GM21515 (cell line): ENCODE measurements around the gene ASMTL.
"Not testable (repeated sequence)": the region's sequence is repeated elsewhere in the genome, so short reads cannot be mapped to it uniquely, and the experiment has no call there.

Experiments
- ATAC-seq: cut with Tn5 transposase; IDR thresholded peaks from one replicate; pipeline ENCODE4 v1.9.1; 2021; ENCODE audit not compliant: unreplicated experiment

ASMTL gene

GRCh38 chrX:1442016-1442665 lies 10.6 kb downstream of the ASMTL start:
- no peak for ATAC-seq

- ATAC-seq: no peak
Measured at GRCh38 chrX:1440506-1440905, 12.2 kb downstream of the ASMTL start.

- ATAC-seq: no peak
Measured at GRCh38 chrX:1435241-1435895, 17.3 kb downstream of the ASMTL start.

GRCh38 chrX:1434871-1435240 lies 17.9 kb downstream of the ASMTL start:
- ATAC-seq: no peak

GRCh38 chrX:1433646-1434357 lies 18.9 kb downstream of the ASMTL start:
- no peak for ATAC-seq

GRCh38 chrX:1430451-1430850 lies 22.3 kb downstream of the ASMTL start:
- no peak for ATAC-seq

GRCh38 chrX:1427756-1428155 lies 25.0 kb downstream of the ASMTL start:
- no peak for ATAC-seq

- ATAC-seq: not testable (repeated sequence)
Measured at GRCh38 chrX:1426321-1426720, 26.4 kb downstream of the ASMTL start.

- ATAC-seq: no peak
Measured at GRCh38 chrX:1425381-1425780, 27.3 kb downstream of the ASMTL start.

GRCh38 chrX:1424147-1424851 lies 28.4 kb downstream of the ASMTL start:
- no peak for ATAC-seq

GRCh38 chrX:1423215-1423614 lies 29.5 kb downstream of the ASMTL start:
- ATAC-seq: no peak

GRCh38 chrX:1422135-1422465 lies 30.6 kb downstream of the ASMTL start:
- ATAC-seq: no peak

- no peak for ATAC-seq
Measured at GRCh38 chrX:1421433-1422134, 31.1 kb downstream of the ASMTL start.

- no peak for ATAC-seq
Measured at GRCh38 chrX:1420371-1420770, 32.3 kb downstream of the ASMTL start.

- ATAC-seq: no peak
Measured at GRCh38 chrX:1419545-1420355, 33.0 kb downstream of the ASMTL start.

- no peak for ATAC-seq
Measured at GRCh38 chrX:1418901-1419544, 33.7 kb downstream of the ASMTL start.

- ATAC-seq: no peak
Measured at GRCh38 chrX:1417921-1418771, 34.6 kb downstream of the ASMTL start.

- no peak for ATAC-seq
Measured at GRCh38 chrX:1416965-1417760, 35.5 kb downstream of the ASMTL start.
